IMR-90 (cell line): ENCODE results near the gene ANKRD24. TPM values are rescaled to one million over a fixed set of nuclear protein-coding genes. Genes with fewer than 3 reads are reported as not detected.
A peak's percentile ranks its signal among the peaks of the same experiment; 100 is the strongest.

Experiments
- ATAC-seq: fragments of 200-7000 bp; cut with Tn5 transposase; 2 replicates; pipeline ENCODE4 v1.9.1; 2020; ENCODE audit warnings: low read depth, mild to moderate bottlenecking, moderate library complexity
- BruUV-seq: library from RNA; stranded (reverse); fragments of 400-500 nt; replicated peaks from 2 replicates; lab custom pipeline; 2021; lab: Mats Ljungman, UMichigan
- CTCF ChIA-PET: fragments of 300-600 bp; formaldehyde crosslinking; extraction: SDS; loops from one replicate; lab custom pipeline; 2021; ENCODE audit warnings: antibody characterized with exemption; lab: Yijun Ruan, JAX
- POLR2A ChIA-PET: fragments of 300-600 bp; sonication (Branson Sonifier 250); formaldehyde crosslinking; loops from one replicate; lab custom pipeline; 2022; ENCODE audit warnings: antibody characterized with exemption; ENCODE audit not compliant: unreplicated experiment; lab: Charles Lee
- DNase-seq: peaks from one replicate; pipeline ENCODE4 v3.0.0; 2013
- H2AFZ ChIP-seq: replicated peaks from 2 replicates; pipeline ENCODE3; 2013; ENCODE audit warnings: low read length, mild to moderate bottlenecking; ENCODE audit not compliant: poor library complexity
- H2AK5ac ChIP-seq: 2 replicates; pipeline ENCODE4 v1.6.1; 2013; ENCODE audit warnings: low read depth, low read length, inconsistent platforms
- H2AK9ac ChIP-seq: replicated peaks from 2 replicates; pipeline ENCODE3; 2013; ENCODE audit warnings: mild to moderate bottlenecking, low read depth, low read length, moderate library complexity; ENCODE audit not compliant: poor library complexity
- H2BK120ac ChIP-seq: 2 replicates; pipeline ENCODE4 v1.6.1; 2013; ENCODE audit warnings: low read depth, low read length, inconsistent platforms
- H2BK15ac ChIP-seq: 3 replicates; pipeline ENCODE4 v1.6.1; 2013; ENCODE audit warnings: low read depth, low read length, inconsistent platforms
- H2BK20ac ChIP-seq: 2 replicates; pipeline ENCODE4 v1.6.1; 2013; ENCODE audit warnings: low read depth, mild to moderate bottlenecking, inconsistent platforms, low read length, moderate library complexity
- H2BK5ac ChIP-seq: 2 replicates; pipeline ENCODE4 v1.6.1; 2013; ENCODE audit warnings: mild to moderate bottlenecking, low read depth, low read length, inconsistent platforms; ENCODE audit not compliant: poor library complexity, severe bottlenecking
- H3K14ac ChIP-seq: replicated peaks from 2 replicates; pipeline ENCODE4 v1.6.1; 2013; ENCODE audit warnings: low read depth, low read length, inconsistent platforms
- H3K18ac ChIP-seq: 2 replicates; pipeline ENCODE4 v1.6.1; 2013; ENCODE audit warnings: low read depth, low read length, control low read depth
- H3K23ac ChIP-seq: 2 replicates; pipeline ENCODE4 v1.6.1; 2013; ENCODE audit warnings: low read depth, low read length, inconsistent platforms
- H3K27ac ChIP-seq: 2 replicates; pipeline ENCODE4 v1.5.1; 2013; ENCODE audit warnings: mild to moderate bottlenecking, control low read depth, low read length; ENCODE audit not compliant: insufficient read depth
- H3K27me3 ChIP-seq: 2 replicates; pipeline ENCODE4 v1.6.1; 2013; ENCODE audit warnings: low read length; ENCODE audit not compliant: control insufficient read depth, insufficient read depth
- H3K36me3 ChIP-seq: 2 replicates; pipeline ENCODE4 v1.6.1; 2013; ENCODE audit warnings: low read length, mixed read lengths; ENCODE audit not compliant: control insufficient read depth, insufficient read depth
- H3K4ac ChIP-seq: 2 replicates; pipeline ENCODE4 v1.6.1; 2013; ENCODE audit warnings: low read depth, low read length, inconsistent platforms
- H3K4me1 ChIP-seq: 2 replicates; pipeline ENCODE4 v1.6.1; 2013; ENCODE audit warnings: low read length, mixed read lengths; ENCODE audit not compliant: control insufficient read depth, insufficient read depth
- H3K4me2 ChIP-seq: 2 replicates; pipeline ENCODE4 v1.6.1; 2013; ENCODE audit warnings: low read depth, mild to moderate bottlenecking, control low read depth, low read length, moderate library complexity
- H3K4me3 ChIP-seq: 2 replicates; pipeline ENCODE4 v1.5.1; 2013; ENCODE audit warnings: low read depth, mild to moderate bottlenecking, control low read depth, low read length, moderate library complexity; ENCODE audit not compliant: insufficient read depth
- H3K56ac ChIP-seq: 2 replicates; pipeline ENCODE4 v1.6.1; 2013; ENCODE audit warnings: low read length, inconsistent platforms; ENCODE audit not compliant: insufficient read depth; ENCODE audit errors: extremely low read depth
- H3K79me1 ChIP-seq, 2 experiments: 2 replicates each; pipeline ENCODE4 v1.6.1; 2013; ENCODE audit warnings: low read length in 2 of 2, inconsistent platforms in 1 of 2, low read depth in 1 of 2
- H3K9ac ChIP-seq: 2 replicates; pipeline ENCODE4 v1.6.1; 2013; ENCODE audit warnings: low read depth, low read length, control low read depth
- H3K9me1 ChIP-seq: 2 replicates; pipeline ENCODE4 v1.6.1; 2013; ENCODE audit warnings: low read length, inconsistent platforms; ENCODE audit not compliant: insufficient read depth
- H3K9me3 ChIP-seq: 2 replicates; pipeline ENCODE4 v1.6.1; 2013; ENCODE audit warnings: low read length; ENCODE audit not compliant: control insufficient read depth, insufficient read depth
- H4K20me1 ChIP-seq: 2 replicates; pipeline ENCODE4 v1.6.1; 2013; ENCODE audit warnings: low read length, inconsistent platforms; ENCODE audit not compliant: insufficient read depth
- H4K5ac ChIP-seq: 2 replicates; pipeline ENCODE4 v1.6.1; 2013; ENCODE audit warnings: mild to moderate bottlenecking, low read depth, low read length, control low read depth
- H4K8ac ChIP-seq, 2 experiments: 2 replicates each; pipeline ENCODE4 v1.6.1; 2013; ENCODE audit warnings: low read depth in 2 of 2, low read length in 2 of 2, control low read depth in 1 of 2, inconsistent platforms in 1 of 2
- H4K91ac ChIP-seq: 2 replicates; pipeline ENCODE4 v1.6.1; 2013; ENCODE audit warnings: low read depth, low read length, inconsistent platforms; ENCODE audit not compliant: insufficient read depth
- CEBPB ChIP-seq: IDR thresholded peaks from 2 replicates; pipeline ENCODE4 v1.6.1; 2012; ENCODE audit warnings: low read depth, low read length, improper control_type of control experiment
- FOS ChIP-seq: fragments of 150-350 bp; IDR thresholded peaks from 2 replicates; pipeline ENCODE4 v1.6.1; 2016; ENCODE audit warnings: low read depth, low read length
- MAZ ChIP-seq: IDR thresholded peaks from 2 replicates; pipeline ENCODE4 v1.6.1; 2012; ENCODE audit warnings: low read depth, mild to moderate bottlenecking, low read length, improper control_type of control experiment, moderate library complexity, borderline replicate concordance
- RAD21 ChIP-seq: IDR thresholded peaks from 2 replicates; pipeline ENCODE4 v1.6.1; 2012; ENCODE audit warnings: low read length, improper control_type of control experiment
- WGBS, 2 experiments: methylation state at CpG; one replicate each; pipeline versions ENCODE4 v1.1.5 to v1.1.7; 2013; ENCODE audit warnings: missing lambda C conversion rate in 2 of 2; ENCODE audit not compliant: insufficient read length in 1 of 2; ENCODE audit errors: extremely low coverage in 2 of 2; 5-methylcytosine and 5-hydroxymethylcytosine counted together
- dilution Hi-C: fragments of 300-500 bp; cut with HindIII; formaldehyde crosslinking; loops from one replicate; pipeline ENCODE4 v1.14.3; 2018; ENCODE audit warnings: low sequenced_read_pairs; ENCODE audit not compliant: unreplicated experiment
- in situ Hi-C: fragments of 300-500 bp; cut with MboI; formaldehyde crosslinking; loops from 3 replicates; pipeline ENCODE4 v1.14.3; 2019; ENCODE audit warnings: low sequenced_read_pairs, inconsistent platforms, mixed read lengths
- intact Hi-C: fragments of 100-400 bp; cut with micrococcal nuclease; formaldehyde crosslinking; loops from 2 replicates; pipeline ENCODE4 v1.10.0; 2022
- polyA plus RNA-seq, 3 experiments: library from polyadenylated mRNA; depleted of rRNA; stranded (reverse); fragments of >200 nt; gene quantifications; 2 replicates each; pipeline ENCODE4 v1.2.3, GENCODE V29; 2012; ENCODE audit warnings: low replicate concordance in 1 of 3
- total RNA-seq: library from RNA; depleted of rRNA; stranded (reverse); fragments of >200 nt; gene quantifications from 2 replicates; pipeline ENCODE4 v1.2.3, GENCODE V29; 2012

The ANKRD24 gene
- total and polyA plus RNA-seq, 2 of the 4 experiments (the other 2 are of a cell fraction), result 0.18 to 0.21 TPM

DNA sequence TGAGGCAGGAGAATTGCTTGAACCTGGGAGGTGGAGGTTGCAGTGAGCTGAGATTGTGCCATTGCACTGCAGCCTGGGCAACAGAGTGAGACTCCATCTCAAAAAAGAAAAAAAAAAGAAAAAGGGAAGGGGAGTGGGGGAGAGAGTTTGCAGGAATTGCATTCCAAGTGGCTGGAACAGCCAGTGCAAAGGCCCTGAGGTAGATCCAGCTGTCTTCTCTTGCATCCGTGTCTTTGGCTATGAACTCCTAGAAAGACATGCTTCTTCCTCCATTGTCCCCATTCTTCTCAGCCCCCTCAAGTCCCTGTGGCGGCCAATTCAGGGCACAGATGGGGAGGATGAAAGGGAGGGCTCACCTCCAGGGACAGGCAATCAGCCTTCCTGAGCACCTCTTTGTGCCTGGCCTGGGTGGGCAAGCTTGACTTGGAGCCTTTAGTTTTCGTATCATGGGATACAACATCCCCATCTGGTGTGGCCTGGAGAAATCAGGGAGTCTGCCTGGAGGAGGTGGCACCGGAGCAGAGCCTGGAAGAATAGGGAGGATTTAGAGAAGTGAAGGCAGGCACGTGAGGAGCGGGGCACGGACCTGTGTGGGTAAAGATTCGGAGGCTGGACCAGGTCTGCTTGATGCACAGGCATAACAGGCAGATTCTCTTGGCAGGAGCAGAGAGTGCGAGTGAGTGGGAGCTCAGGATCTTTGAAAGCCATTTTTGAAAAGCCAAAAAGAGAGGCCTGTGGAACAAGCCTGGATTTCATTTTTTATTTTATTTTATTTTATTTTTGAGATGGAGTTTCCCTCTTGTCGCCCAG lies 5.0 kb downstream of the ANKRD24 start:
- H3K18ac ChIP-seq, result no peak overlapping the region
- no peak overlapping the region for H2BK15ac ChIP-seq
- no peaks in the 10 kb centered on the region for H3K36me3 ChIP-seq
- no peak overlapping the region for H3K4me2 ChIP-seq
- H2AK9ac ChIP-seq, result peak overlapping the region; percentile 65
- DNase-seq, result no peak
- H2BK120ac ChIP-seq, result no peak overlapping the region
- no peak overlapping the region for H2AK5ac ChIP-seq
- no peak overlapping the region for H2BK20ac ChIP-seq
- 0 out of 2 replicates have a peak, but pooled peaks cover 1% of the 10 kb centered on the region for H3K4me1 ChIP-seq
- no peak overlapping the region for H3K9ac ChIP-seq
- H3K27ac ChIP-seq, result no peak overlapping the region
- H4K20me1 ChIP-seq, result no peaks in the 10 kb centered on the region
- H4K8ac ChIP-seq, result no peak overlapping the region
- no peak overlapping the region for H3K14ac ChIP-seq
- ChIA-PET POLR2A (no interaction called here), CTCF (no interaction called here)
- TF ChIP-seq CEBPB (no peak), FOS (no peak), RAD21 (no peak), MAZ (no peak)
- peaks cover 4% of the 10 kb centered on the region; the same call in 1 of the 2 replicates for H3K9me1 ChIP-seq
- no peak overlapping the region for H2BK5ac ChIP-seq
- ATAC-seq, result no peak
- no peak overlapping the region for H4K5ac ChIP-seq
- WGBS, 2 experiments, result 94% methylated on average over 3 of the region's 10 CpGs; no CpG with 5 or more reads in 1 of the 2 experiments
- in situ Hi-C loops (no loop called here), dilution Hi-C loops (no loop called here), intact Hi-C loops (loop anchor here (5.0 kb wide), 1 partner anchor 120 kb away; the partner anchor contains the start of gene ZBTB7A)
- no peaks in the 10 kb centered on the region for H3K9me3 ChIP-seq
- H3K23ac ChIP-seq, result no peak overlapping the region
- peaks cover 0 to 2% of the 10 kb centered on the region in 2 experiments; a peak in 2 of 4 replicates for H3K79me1 ChIP-seq
- BruUV-seq, result no TSS peak
- no peak overlapping the region for H3K4ac ChIP-seq
- no peak overlapping the region for H3K4me3 ChIP-seq
- H4K91ac ChIP-seq, result no peak overlapping the region
- no peaks in the 10 kb centered on the region; the same call in 1 of the 2 replicates for H3K27me3 ChIP-seq
- H2AFZ ChIP-seq, result no peak overlapping the region
- no peak overlapping the region for H3K56ac ChIP-seq
